ENCODE data around the gene KIAA1755. TPM values are rescaled to one million over a fixed set of nuclear protein-coding genes. Genes with fewer than 3 reads are reported as not detected.

The KIAA1755 gene
- total RNA-seq, 1 experiment from 2014 or later: 0.17 TPM

DNA sequence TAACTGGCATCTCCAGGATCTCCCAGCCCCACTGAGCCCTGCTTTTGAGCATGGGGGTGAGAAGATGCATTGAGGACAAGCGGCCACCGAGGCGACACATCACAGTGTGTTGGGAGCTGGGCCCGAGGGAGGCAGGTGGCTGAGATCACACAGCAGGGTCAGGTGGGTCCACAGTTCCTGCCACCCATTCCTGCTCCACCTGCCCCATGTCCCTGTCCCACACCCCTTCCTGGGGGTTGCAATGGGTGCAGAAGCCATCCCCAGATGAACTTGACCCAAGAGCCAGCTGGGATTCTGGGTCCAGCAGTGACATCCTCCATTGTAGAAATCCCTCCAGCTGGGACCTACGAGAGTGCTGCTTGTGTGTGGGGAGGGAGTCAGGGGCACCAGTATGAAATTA is 96.5 kb downstream of the KIAA1755 start:
- H3K79me2 ChIP-seq (ENCODE audit: insufficient read depth, low read length): no peaks in the 10 kb centered on the region
- no CpG with 5 or more reads among the region's 5 CpGs for WGBS (ENCODE audit: extremely low coverage, insufficient read length, low lambda C conversion rate)
- no peaks in the 10 kb centered on the region for H4K20me1 ChIP-seq (ENCODE audit: control insufficient read depth, insufficient read depth, insufficient read length)
- no peak overlapping the region for H2BK15ac ChIP-seq (ENCODE audit: low read depth, low read length)
- H3K4me2 ChIP-seq (ENCODE audit: insufficient read depth, insufficient read length, low read length): no peak overlapping the region
- H2BK12ac ChIP-seq (ENCODE audit: insufficient read length, low read depth, low read length): no peak overlapping the region
- no peak overlapping the region for H3K4ac ChIP-seq (ENCODE audit: low read depth, low read length)
- no peaks in the 10 kb centered on the region for H3K27me3 ChIP-seq (ENCODE audit: insufficient read depth, low read length)
- Mint-ChIP-seq H3K4me3 (no peak overlapping the region), H3K27me3 (ENCODE audit: low read depth) (peaks cover 9% of the 10 kb centered on the region), H3K9me3 (peaks cover 0 to 2% of the 10 kb centered on the region in 2 experiments; a peak in 1 of 5 replicates), H3K27ac (no peak overlapping the region), H3K36me3 (ENCODE audit: insufficient read depth in 1 of 3, low read depth in 3 of 3) (no peaks in the 10 kb centered on the region), H3K4me1 (peaks cover 8% of the 10 kb centered on the region in 2 experiments; a peak in 3 of 4 replicates)
- TF ChIP-seq, protein P1, sequence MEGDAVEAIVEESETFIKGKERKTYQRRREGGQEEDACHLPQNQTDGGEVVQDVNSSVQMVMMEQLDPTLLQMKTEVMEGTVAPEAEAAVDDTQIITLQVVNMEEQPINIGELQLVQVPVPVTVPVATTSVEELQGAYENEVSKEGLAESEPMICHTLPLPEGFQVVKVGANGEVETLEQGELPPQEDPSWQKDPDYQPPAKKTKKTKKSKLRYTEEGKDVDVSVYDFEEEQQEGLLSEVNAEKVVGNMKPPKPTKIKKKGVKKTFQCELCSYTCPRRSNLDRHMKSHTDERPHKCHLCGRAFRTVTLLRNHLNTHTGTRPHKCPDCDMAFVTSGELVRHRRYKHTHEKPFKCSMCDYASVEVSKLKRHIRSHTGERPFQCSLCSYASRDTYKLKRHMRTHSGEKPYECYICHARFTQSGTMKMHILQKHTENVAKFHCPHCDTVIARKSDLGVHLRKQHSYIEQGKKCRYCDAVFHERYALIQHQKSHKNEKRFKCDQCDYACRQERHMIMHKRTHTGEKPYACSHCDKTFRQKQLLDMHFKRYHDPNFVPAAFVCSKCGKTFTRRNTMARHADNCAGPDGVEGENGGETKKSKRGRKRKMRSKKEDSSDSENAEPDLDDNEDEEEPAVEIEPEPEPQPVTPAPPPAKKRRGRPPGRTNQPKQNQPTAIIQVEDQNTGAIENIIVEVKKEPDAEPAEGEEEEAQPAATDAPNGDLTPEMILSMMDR (conservative IDR thresholded peaks at IDR 0.05): no peak
- no peak overlapping the region for H3K56ac ChIP-seq (ENCODE audit: insufficient read length, low read depth, low read length)
- H3K9ac ChIP-seq (ENCODE audit: extremely low read depth, insufficient read length, low read length): no peak overlapping the region
- no peak overlapping the region for H3K18ac ChIP-seq (ENCODE audit: insufficient read length, low read depth, low read length)
- H3K4me1 ChIP-seq (ENCODE audit: insufficient read depth, low read length): no peaks in the 10 kb centered on the region
- no peak overlapping the region for H4K5ac ChIP-seq (ENCODE audit: insufficient read length, low read depth, low read length)
- no peak overlapping the region for H2BK5ac ChIP-seq (ENCODE audit: insufficient read length, low read length)
- no peak overlapping the region for H2AK5ac ChIP-seq (ENCODE audit: insufficient read length, low read length)
- no peak overlapping the region for H4K91ac ChIP-seq (ENCODE audit: insufficient read length, low read depth, low read length)
- H3K23me2 ChIP-seq (ENCODE audit: insufficient read length, low read depth, low read length, poor library complexity, severe bottlenecking): peaks cover 4% of the 10 kb centered on the region
- H3T11ph ChIP-seq (ENCODE audit: low read length): no peak overlapping the region
- H3K14ac ChIP-seq (ENCODE audit: insufficient read depth, low read length): no peak overlapping the region; the same call in 1 of the 2 replicates
- DNase-seq: no peak
- H3K79me1 ChIP-seq (ENCODE audit: insufficient read depth, low read depth, low read length, poor library complexity, severe bottlenecking): no peaks in the 10 kb centered on the region
- H2BK20ac ChIP-seq (ENCODE audit: low read depth, low read length, poor library complexity, severe bottlenecking): no peak overlapping the region
- no peak overlapping the region for H4K8ac ChIP-seq (replicated peaks; ENCODE audit: insufficient read length, low read depth, low read length)
- no peak overlapping the region for H3K23ac ChIP-seq (ENCODE audit: insufficient read length, low read depth, low read length)
- H2BK120ac ChIP-seq (ENCODE audit: low read depth, low read length, poor library complexity, severe bottlenecking): no peak overlapping the region
- H3K27ac ChIP-seq (ENCODE audit: insufficient read length, low read depth, low read length): no peak overlapping the region
- no peak overlapping the region for H2AFZ ChIP-seq (ENCODE audit: low read length)
- H3K9me3 ChIP-seq (ENCODE audit: control insufficient read depth, low read depth, low read length): no peaks in the 10 kb centered on the region

Measured in H9 (cell line).